ENCODE data around the gene PAQR8. TPM values are rescaled to one million over a fixed set of nuclear protein-coding genes. Genes with fewer than 3 reads are reported as not detected.

PAQR8 gene
- total and polyA plus RNA-seq, 2 donors (not counting 1 experiment from before 2014, with no cell fraction given) = 2.3 to 8.5 TPM

GRCh38 chr6:52403627-52404026 is 41.7 kb downstream of the PAQR8 start:
- no peak for TF ChIP-seq EZH2 (IDR thresholded peaks at IDR 0.05; ENCODE audit: borderline replicate concordance, insufficient read depth, low read depth, low read length, poor library complexity, severe bottlenecking)
- TF ChIP-seq, protein P1, sequence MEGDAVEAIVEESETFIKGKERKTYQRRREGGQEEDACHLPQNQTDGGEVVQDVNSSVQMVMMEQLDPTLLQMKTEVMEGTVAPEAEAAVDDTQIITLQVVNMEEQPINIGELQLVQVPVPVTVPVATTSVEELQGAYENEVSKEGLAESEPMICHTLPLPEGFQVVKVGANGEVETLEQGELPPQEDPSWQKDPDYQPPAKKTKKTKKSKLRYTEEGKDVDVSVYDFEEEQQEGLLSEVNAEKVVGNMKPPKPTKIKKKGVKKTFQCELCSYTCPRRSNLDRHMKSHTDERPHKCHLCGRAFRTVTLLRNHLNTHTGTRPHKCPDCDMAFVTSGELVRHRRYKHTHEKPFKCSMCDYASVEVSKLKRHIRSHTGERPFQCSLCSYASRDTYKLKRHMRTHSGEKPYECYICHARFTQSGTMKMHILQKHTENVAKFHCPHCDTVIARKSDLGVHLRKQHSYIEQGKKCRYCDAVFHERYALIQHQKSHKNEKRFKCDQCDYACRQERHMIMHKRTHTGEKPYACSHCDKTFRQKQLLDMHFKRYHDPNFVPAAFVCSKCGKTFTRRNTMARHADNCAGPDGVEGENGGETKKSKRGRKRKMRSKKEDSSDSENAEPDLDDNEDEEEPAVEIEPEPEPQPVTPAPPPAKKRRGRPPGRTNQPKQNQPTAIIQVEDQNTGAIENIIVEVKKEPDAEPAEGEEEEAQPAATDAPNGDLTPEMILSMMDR (IDR thresholded peaks at IDR 0.05) = no peak
- intact Hi-C loops (cut with micrococcal nuclease) = no loop called here
- Mint-ChIP-seq H3K9me3 (ENCODE audit: insufficient read depth) (no peaks in the 10 kb centered on the region), H3K4me3 (no peak overlapping the region), H3K27ac (no peak overlapping the region), H3K27me3 (no peaks in the 10 kb centered on the region), H3K4me1 (peaks cover 9% of the 10 kb centered on the region)
- POLR2A ChIA-PET = no interaction called here
- Histone ChIP-seq H4K20me1 (ENCODE audit: control insufficient read depth, insufficient read depth, low read length, poor library complexity, severe bottlenecking) (no peaks in the 10 kb centered on the region), H3K4me1 (ENCODE audit: control insufficient read depth in 2 of 2, insufficient read depth in 2 of 2, low read length in 2 of 2) (peaks cover 0 to 4% of the 10 kb centered on the region in 2 donors), H3K4me3 (ENCODE audit: control extremely low read depth in 1 of 5, extremely low read depth in 1 of 5, insufficient read depth in 1 of 5, low read depth in 2 of 5, low read length in 4 of 5) (no peak overlapping the region), H3K27me3 (replicated peaks in 1 of 4; ENCODE audit: control extremely low read depth in 1 of 4, control insufficient read depth in 3 of 4, insufficient read depth in 4 of 4, low read length in 3 of 4) (no peaks in the 10 kb centered on the region), H3K9ac (ENCODE audit: low read length) (no peak overlapping the region), H3K27ac (ENCODE audit: low read length in 2 of 2) (no peak overlapping the region), H3K9me3 (ENCODE audit: control extremely low read depth in 1 of 3, control insufficient read depth in 2 of 3, insufficient read depth in 1 of 3, low read length in 2 of 3) (no peaks in the 10 kb centered on the region), H3K4me2 (replicated peaks; ENCODE audit: low read depth, low read length, poor library complexity, severe bottlenecking) (no peak overlapping the region), H3K79me2 (ENCODE audit: control insufficient read depth, insufficient read depth, low read length) (no peaks in the 10 kb centered on the region), H2AFZ (ENCODE audit: insufficient read depth, low read depth, low read length, poor library complexity, severe bottlenecking) (no peak overlapping the region), H3K36me3 (replicated peaks in 1 of 2; ENCODE audit: control extremely low read depth in 1 of 2, control insufficient read depth in 1 of 2, extremely low read depth in 1 of 2, insufficient read depth in 2 of 2, low read length in 1 of 2) (peaks cover 0 to 14% of the 10 kb centered on the region in 2 experiments)
- DNase-seq (no peak), ATAC-seq (ENCODE audit: low read depth) (no peak)
- 97% methylated on average over 9 of the region's 9 CpGs for WGBS (ENCODE audit: insufficient coverage)
- CTCF ChIA-PET = interaction anchor here (1.3 to 9.2 kb wide), 2 partner anchors 118 to 248 kb away, joined by 4 to 174 read pairs; partner anchors contain the start of gene MCM3

DNA sequence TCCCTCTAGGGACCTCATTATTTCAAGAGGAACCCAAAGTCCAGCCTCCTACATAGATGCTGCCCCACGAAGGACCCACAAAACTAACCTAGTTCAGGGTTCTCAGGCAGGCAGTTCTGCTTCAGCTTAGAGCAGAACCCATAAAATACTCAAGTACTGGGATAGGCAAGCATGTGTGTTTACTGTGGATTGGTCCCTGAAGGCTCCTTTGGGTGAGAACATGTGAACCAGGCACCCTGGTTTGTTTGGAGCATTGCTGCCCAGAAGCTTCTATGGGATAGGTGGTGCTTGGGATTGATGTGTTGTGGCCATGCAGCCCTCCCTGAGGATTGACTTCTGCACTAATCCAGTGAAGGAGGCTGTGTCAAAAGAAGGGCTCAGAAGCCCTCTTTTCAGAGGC is 43.3 kb downstream of the PAQR8 start:
- Histone ChIP-seq H3K36me3 (replicated peaks in 1 of 2; ENCODE audit: control extremely low read depth in 1 of 2, control insufficient read depth in 1 of 2, extremely low read depth in 1 of 2, insufficient read depth in 2 of 2, low read length in 1 of 2) (peaks cover 0 to 14% of the 10 kb centered on the region in 2 experiments), H3K9ac (ENCODE audit: low read length) (no peak overlapping the region), H3K9me3 (ENCODE audit: control extremely low read depth in 1 of 3, control insufficient read depth in 2 of 3, insufficient read depth in 1 of 3, low read length in 2 of 3) (no peaks in the 10 kb centered on the region), H3K4me3 (ENCODE audit: control extremely low read depth in 1 of 5, extremely low read depth in 1 of 5, insufficient read depth in 1 of 5, low read depth in 2 of 5, low read length in 4 of 5) (no peak overlapping the region), H3K27me3 (replicated peaks in 1 of 4; ENCODE audit: control extremely low read depth in 1 of 4, control insufficient read depth in 3 of 4, insufficient read depth in 4 of 4, low read length in 3 of 4) (no peaks in the 10 kb centered on the region), H3K27ac (ENCODE audit: low read length in 2 of 2) (no peak overlapping the region), H3K4me1 (ENCODE audit: control insufficient read depth in 2 of 2, insufficient read depth in 2 of 2, low read length in 2 of 2) (no peaks in the 10 kb centered on the region), H3K4me2 (replicated peaks; ENCODE audit: low read depth, low read length, poor library complexity, severe bottlenecking) (no peak overlapping the region), H2AFZ (ENCODE audit: insufficient read depth, low read depth, low read length, poor library complexity, severe bottlenecking) (no peak overlapping the region), H3K79me2 (ENCODE audit: control insufficient read depth, insufficient read depth, low read length) (no peaks in the 10 kb centered on the region), H4K20me1 (ENCODE audit: control insufficient read depth, insufficient read depth, low read length, poor library complexity, severe bottlenecking) (no peaks in the 10 kb centered on the region)
- TF ChIP-seq EZH2 (IDR thresholded peaks at IDR 0.05; ENCODE audit: borderline replicate concordance, insufficient read depth, low read depth, low read length, poor library complexity, severe bottlenecking) = no peak
- TF ChIP-seq, protein P1 (IDR thresholded peaks at IDR 0.05) = no peak
- no peaks in the 10 kb centered on the region for H3K4me1 Mint-ChIP-seq
- H3K9me3 Mint-ChIP-seq (ENCODE audit: insufficient read depth) = no peaks in the 10 kb centered on the region
- POLR2A ChIA-PET = no interaction called here
- intact Hi-C loops (cut with micrococcal nuclease) = no loop called here
- no peak overlapping the region for H3K4me3 Mint-ChIP-seq
- no peak overlapping the region for H3K27ac Mint-ChIP-seq
- ATAC-seq (ENCODE audit: low read depth) (no peak), DNase-seq (no peak)
- H3K27me3 Mint-ChIP-seq = no peaks in the 10 kb centered on the region
- no CpG with 5 or more reads among the region's 1 CpG for WGBS (ENCODE audit: insufficient coverage)
- CTCF ChIA-PET = interaction anchor here (0.8 to 1.4 kb wide), 4 partner anchors 14 to 257 kb away, joined by 3 to 6 read pairs (median 4); partner anchors contain the start of gene EFHC1
